ENCODE results near the gene DPP6. TPM values are rescaled to one million over a fixed set of nuclear protein-coding genes. Genes with fewer than 3 reads are reported as not detected.

Gene DPP6
- total and polyA plus RNA-seq, 2 of the 8 experiments (the other 6 are each of a cell fraction or from before 2014, with no cell fraction given) = 4.7 to 6.8 TPM

GRCh38 chr7:154910125-154910524, 857.9 kb downstream of the DPP6 start:
- Histone ChIP-seq H3K79me2 (ENCODE audit: control insufficient read depth in 1 of 2, insufficient read depth in 2 of 2, low read length in 2 of 2) (no peaks in the 10 kb centered on the region), H2BK120ac (replicated peaks; ENCODE audit: low read depth, low read length) (no peak overlapping the region), H3K4me3 (ENCODE audit: extremely low read depth in 1 of 4, insufficient read depth in 2 of 4, low read depth in 3 of 4, low read length in 4 of 4) (no peak overlapping the region), H3K79me1 (ENCODE audit: low read depth, low read length) (no peaks in the 10 kb centered on the region), H3K18ac (ENCODE audit: extremely low read depth, low read length) (no peak overlapping the region), H4K8ac (ENCODE audit: extremely low read depth, insufficient read depth, low read length) (no peak overlapping the region), H2BK20ac (ENCODE audit: low read length) (no peak overlapping the region), H3K27ac (ENCODE audit: low read depth, low read length) (no peak overlapping the region), H2BK12ac (ENCODE audit: low read depth, low read length) (no peak overlapping the region), H4K91ac (replicated peaks; ENCODE audit: insufficient read length, low read length) (no peak overlapping the region), H2BK5ac (ENCODE audit: low read depth, low read length) (no peak overlapping the region), H3K27me3 (replicated peaks in 1 of 4; ENCODE audit: control insufficient read depth in 3 of 4, extremely low read depth in 1 of 4, insufficient read depth in 3 of 4, low read length in 3 of 4) (peaks cover 0 to 9% (median 7%) of the 10 kb centered on the region in 4 experiments; a peak in 5 of 7 replicates), H4K5ac (ENCODE audit: insufficient read length, low read depth, low read length) (no peak overlapping the region), H3K56ac (replicated peaks; ENCODE audit: insufficient read length, low read depth, low read length) (no peak overlapping the region), H3K14ac (ENCODE audit: insufficient read length) (no peak overlapping the region), H2BK15ac (ENCODE audit: low read length) (no peak overlapping the region), H3K9me3 (ENCODE audit: insufficient read depth in 2 of 2, low read depth in 1 of 2, low read length in 1 of 2) (peaks cover 6 to 27% of the 10 kb centered on the region in 2 experiments; a peak in 3 of 4 replicates), H2AFZ (ENCODE audit: low read length) (no peak overlapping the region), H4K20me1 (replicated peaks in 1 of 2; ENCODE audit: control insufficient read depth in 1 of 2, insufficient read depth in 2 of 2, low read length in 2 of 2) (no peaks in the 10 kb centered on the region), H3K9ac (replicated peaks in 1 of 4; ENCODE audit: extremely low read depth in 1 of 4, low read depth in 3 of 4, low read length in 3 of 4) (no peak overlapping the region), H3K36me3 (ENCODE audit: control insufficient read depth in 2 of 4, insufficient read depth in 4 of 4, low read length in 3 of 4) (peaks cover 0 to 5% (median 0%) of the 10 kb centered on the region in 4 experiments; a peak in 1 of 8 replicates), H3K23ac (ENCODE audit: insufficient read length) (no peak overlapping the region), H3K4ac (replicated peaks; ENCODE audit: insufficient read length, low read depth, low read length) (no peak overlapping the region), H3K4me1 (replicated peaks in 1 of 4; ENCODE audit: control insufficient read depth in 3 of 4, insufficient read depth in 4 of 4, low read length in 3 of 4) (peaks cover 0 to 2% (median 0%) of the 10 kb centered on the region in 4 experiments; a peak in 4 of 7 replicates), H3K23me2 (ENCODE audit: low read depth, low read length) (no peaks in the 10 kb centered on the region; the same call in 1 of the 2 replicates), H3K4me2 (ENCODE audit: insufficient read depth in 1 of 2, low read depth in 2 of 2, low read length in 2 of 2) (no peak overlapping the region), H2AK5ac (ENCODE audit: low read depth, low read length) (no peak overlapping the region)
- 82% methylated on average over 3 of the region's 4 CpGs; no CpG with 5 or more reads in 1 of the 2 experiments for WGBS, 2 experiments (ENCODE audit: extremely low coverage in 1 of 2, insufficient coverage in 1 of 2, insufficient read length in 1 of 2, insufficient replicate concordance in 2 of 2, low coverage in 1 of 2, low lambda C conversion rate in 2 of 2, missing lambda C conversion rate in 1 of 2)
- ChIA-PET POLR2A (ENCODE audit: partially characterized antibody) (no interaction called here), CTCF (ENCODE audit: partially characterized antibody) (interaction anchor here (0.6 kb wide), 1 partner anchor 44 kb away, joined by 3 read pairs; no protein-coding TSS in a partner anchor)
- FAIRE-seq (no peak), DNase-seq (ENCODE audit: low read depth in 1 of 2, low spot score in 2 of 2) (no peak)
- TF ChIP-seq ATF2 (IDR thresholded peaks at IDR 0.05; ENCODE audit: low read length) (no peak), SIN3A (conservative IDR thresholded peaks at IDR 0.05 in 1 of 2, IDR thresholded peaks at IDR 0.05 in 1 of 2; ENCODE audit: low read depth in 1 of 2, low read length in 2 of 2) (no peak), TCF12 (IDR thresholded peaks at IDR 0.05; ENCODE audit: low read depth, low read length) (no peak), CTCF (IDR thresholded peaks at IDR 0.05; ENCODE audit: control extremely low read depth in 1 of 3, insufficient read depth in 1 of 3, low read depth in 1 of 3, low read length in 3 of 3) (no peak), SP4 (IDR thresholded peaks at IDR 0.05; ENCODE audit: low read length) (no peak), EZH2 (IDR thresholded peaks at IDR 0.05; ENCODE audit: low read depth, low read length, severe bottlenecking) (no peak), NRF1 (IDR thresholded peaks at IDR 0.05; ENCODE audit: low read depth, low read length) (no peak), RBBP5 (IDR thresholded peaks at IDR 0.05; ENCODE audit: borderline replicate concordance, low read depth, low read length) (no peak), BRCA1 (IDR thresholded peaks at IDR 0.05; ENCODE audit: low read depth, low read length) (no peak)
